AG04450 (cell line): ENCODE data around the gene RNF181. TPM values are rescaled to one million over a fixed set of nuclear protein-coding genes. Genes with fewer than 3 reads are reported as not detected.
A peak's percentile ranks its signal among the peaks of the same experiment; 100 is the strongest.

Source experiments
- CTCF ChIA-PET: fragments of 300-600, 350-600 bp; formaldehyde crosslinking; extraction: SDS; loops from one replicate; lab custom pipeline; 2022; ENCODE audit warnings: antibody characterized with exemption, inconsistent platforms; lab: Charles Lee
- POLR2A ChIA-PET: fragments of 350-600 bp; formaldehyde crosslinking; extraction: SDS; loops from one replicate; lab custom pipeline; 2021; ENCODE audit warnings: antibody characterized with exemption, inconsistent platforms; lab: Yijun Ruan, JAX
- DNase-seq: peaks from one replicate; pipeline ENCODE4 v3.0.0-alpha.2; 2011; ENCODE audit warnings: low read depth, low spot score
- H3K27ac ChIP-seq: one replicate; pipeline ENCODE4 v1.5.1; 2012; ENCODE audit warnings: low read depth, low read length, control low read depth
- H3K27me3 ChIP-seq: one replicate; pipeline ENCODE4 v1.6.0; 2012; ENCODE audit warnings: low read length; ENCODE audit not compliant: control insufficient read depth, insufficient read depth
- H3K4me3 ChIP-seq: 2 replicates; pipeline ENCODE4 v1.5.1; 2011; ENCODE audit warnings: mild to moderate bottlenecking, low read depth, low read length, control low read depth
- H3K9me3 ChIP-seq: 2 replicates; pipeline ENCODE4 v1.5.1; 2012; ENCODE audit warnings: low read length; ENCODE audit not compliant: control insufficient read depth, insufficient read depth
- polyA plus RNA-seq: library from polyadenylated mRNA; depleted of rRNA; stranded (reverse); fragments of >200 nt; gene quantifications from 2 replicates; pipeline ENCODE4 v1.2.3, GENCODE V29; 2011
- TF ChIP-seq, protein P1 (sequence below): IDR thresholded peaks from 2 replicates; pipeline ENCODE4 v1.5.1; 2011; ENCODE audit warnings: low read depth, low read length, control low read depth, inconsistent platforms

Gene RNF181
- polyA plus RNA-seq, 1 experiment = 260 TPM

DNA sequence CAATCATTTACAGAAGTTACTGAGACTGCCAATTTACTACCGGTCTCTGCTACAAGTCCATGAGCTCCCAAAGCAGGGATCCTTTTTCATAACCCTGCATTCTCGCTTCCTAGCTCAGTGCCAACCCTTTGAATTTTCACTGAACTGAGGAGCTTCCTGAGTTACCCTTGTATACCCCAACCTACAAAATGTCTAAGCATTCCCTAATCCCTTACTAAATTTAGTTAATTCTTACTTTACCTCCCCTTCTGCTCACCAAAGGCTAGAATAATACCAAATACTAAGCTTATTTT, 47.0 kb upstream of the RNF181 start:
- no peak for DNase-seq
- POLR2A ChIA-PET = interaction anchor here (0.6 to 6.3 kb wide), 8 partner anchors 9 to 253 kb away, joined by 3 to 172 read pairs (median 5); partner anchors contain the start of genes ELMOD3, MAT2A and RETSAT
- H3K9me3 ChIP-seq = no peaks in the 10 kb centered on the region
- H3K27me3 ChIP-seq = no peaks in the 10 kb centered on the region
- TF ChIP-seq, protein P1, sequence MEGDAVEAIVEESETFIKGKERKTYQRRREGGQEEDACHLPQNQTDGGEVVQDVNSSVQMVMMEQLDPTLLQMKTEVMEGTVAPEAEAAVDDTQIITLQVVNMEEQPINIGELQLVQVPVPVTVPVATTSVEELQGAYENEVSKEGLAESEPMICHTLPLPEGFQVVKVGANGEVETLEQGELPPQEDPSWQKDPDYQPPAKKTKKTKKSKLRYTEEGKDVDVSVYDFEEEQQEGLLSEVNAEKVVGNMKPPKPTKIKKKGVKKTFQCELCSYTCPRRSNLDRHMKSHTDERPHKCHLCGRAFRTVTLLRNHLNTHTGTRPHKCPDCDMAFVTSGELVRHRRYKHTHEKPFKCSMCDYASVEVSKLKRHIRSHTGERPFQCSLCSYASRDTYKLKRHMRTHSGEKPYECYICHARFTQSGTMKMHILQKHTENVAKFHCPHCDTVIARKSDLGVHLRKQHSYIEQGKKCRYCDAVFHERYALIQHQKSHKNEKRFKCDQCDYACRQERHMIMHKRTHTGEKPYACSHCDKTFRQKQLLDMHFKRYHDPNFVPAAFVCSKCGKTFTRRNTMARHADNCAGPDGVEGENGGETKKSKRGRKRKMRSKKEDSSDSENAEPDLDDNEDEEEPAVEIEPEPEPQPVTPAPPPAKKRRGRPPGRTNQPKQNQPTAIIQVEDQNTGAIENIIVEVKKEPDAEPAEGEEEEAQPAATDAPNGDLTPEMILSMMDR = no peak
- no peak overlapping the region for H3K4me3 ChIP-seq
- peak overlapping the region; percentile 40 for H3K27ac ChIP-seq
- CTCF ChIA-PET = interaction anchor here (0.9 to 6.6 kb wide), 3 partner anchors 9 to 127 kb away, joined by 4 to 124 read pairs (median 53); partner anchors contain the start of genes MAT2A and SH2D6

DNA sequence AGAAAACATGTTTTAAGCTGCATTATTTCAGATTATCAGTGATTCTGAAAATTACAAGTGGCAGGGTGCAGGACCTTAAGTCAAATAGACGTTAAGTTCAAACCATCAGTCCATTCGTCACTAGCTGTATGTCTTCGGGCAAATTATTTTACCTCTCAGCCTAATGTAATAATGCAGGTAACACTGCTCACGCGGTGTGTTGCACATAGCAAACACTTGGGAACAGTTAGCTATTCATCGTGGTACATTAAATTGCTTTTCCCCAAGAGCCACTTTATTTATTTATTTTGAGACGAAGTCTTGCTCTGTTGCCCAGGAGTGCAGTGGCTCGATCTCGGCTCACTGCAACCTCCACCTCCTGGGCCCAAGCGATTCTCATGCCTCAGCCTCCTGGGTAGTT, 46.5 kb upstream of the RNF181 start:
- Histone ChIP-seq H3K4me3 (no peak overlapping the region), H3K27ac (peak overlapping the region; percentile 75), H3K27me3 (no peaks in the 10 kb centered on the region), H3K9me3 (no peaks in the 10 kb centered on the region)
- ChIA-PET POLR2A (interaction anchor here (0.6 to 6.3 kb wide), 17 partner anchors 9 to 194 kb away, joined by 3 to 172 read pairs (median 6); partner anchors contain the start of genes C2orf68, ELMOD3, GGCX and MAT2A), CTCF (interaction anchor here (0.6 to 6.6 kb wide), 3 partner anchors 9 to 128 kb away, joined by 3 to 124 read pairs (median 53); partner anchors contain the start of genes MAT2A and SH2D6)
- TF ChIP-seq, protein P1 = no peak
- no peak for DNase-seq

DNA sequence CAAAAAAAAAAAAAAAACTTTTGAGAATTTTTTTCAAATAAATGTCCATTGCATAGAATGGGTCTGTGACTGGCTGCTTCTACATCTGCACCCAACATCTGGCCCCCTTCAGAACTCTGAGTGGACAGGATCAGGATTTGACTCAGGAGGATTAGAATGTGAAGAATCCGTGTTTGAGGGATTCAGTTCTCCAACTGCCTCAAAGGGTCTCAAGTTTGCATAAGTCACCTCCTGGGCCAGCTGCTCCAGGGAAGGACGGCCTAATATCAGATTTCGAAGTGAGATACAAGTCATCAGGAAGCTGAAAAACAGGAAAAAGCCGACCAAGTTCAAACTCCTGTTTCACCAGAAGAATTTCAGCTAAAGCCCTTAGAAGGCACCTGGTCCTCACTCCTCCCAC, 45.7 kb upstream of the RNF181 start:
- POLR2A ChIA-PET = interaction anchor here (0.6 to 6.3 kb wide), 21 partner anchors 10 to 223 kb away, joined by 3 to 172 read pairs (median 5); partner anchors contain the start of genes C2orf68, ELMOD3, GGCX and MAT2A
- peak overlapping the region; percentile 93 for H3K27ac ChIP-seq

DNA sequence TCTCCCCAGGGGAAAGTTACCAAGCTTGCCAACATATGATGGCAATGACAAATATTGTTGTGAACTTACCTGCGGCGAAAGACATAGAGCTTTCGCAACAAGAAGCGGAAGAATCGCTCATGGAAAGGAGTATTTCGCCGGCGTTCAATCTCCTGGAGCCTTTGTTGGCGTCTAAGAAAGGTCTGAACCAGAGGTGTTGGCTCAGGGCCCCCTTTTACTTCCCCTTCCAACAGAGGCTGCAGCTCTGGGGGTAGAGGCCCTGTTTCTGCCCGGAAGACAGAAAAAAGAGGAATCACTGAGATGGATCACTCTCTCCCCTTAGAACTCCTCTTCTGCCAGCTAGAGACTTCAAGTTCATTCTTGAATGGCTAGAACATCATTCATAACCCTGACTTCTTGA, 45.1 kb upstream of the RNF181 start:
- ChIA-PET POLR2A (interaction anchor here (0.6 to 6.3 kb wide), 14 partner anchors 11 to 196 kb away, joined by 3 to 172 read pairs (median 6); partner anchors contain the start of genes C2orf68, ELMOD3, GGCX and MAT2A), CTCF (interaction anchor here (1.1 to 6.6 kb wide), 9 partner anchors 9 to 226 kb away, joined by 3 to 124 read pairs (median 8); partner anchors contain the start of genes ELMOD3, MAT2A, RETSAT and RNF181)
- no peaks in the 10 kb centered on the region for H3K27me3 ChIP-seq
- peak overlapping the region; percentile 93 for H3K27ac ChIP-seq
- H3K4me3 ChIP-seq = no peak overlapping the region
- no peaks in the 10 kb centered on the region for H3K9me3 ChIP-seq
- no peak for DNase-seq
- TF ChIP-seq, protein P1 = no peak

More for the DNA sequence above, 45.7 kb upstream of the RNF181 start:
- TF ChIP-seq, protein P1 = no peak
- CTCF ChIA-PET = interaction anchor here (0.6 to 6.6 kb wide), 6 partner anchors 10 to 226 kb away, joined by 3 to 124 read pairs (median 10); partner anchors contain the start of genes MAT2A, RNF181 and SH2D6
- H3K9me3 ChIP-seq = no peaks in the 10 kb centered on the region
- H3K4me3 ChIP-seq = no peak overlapping the region
- H3K27me3 ChIP-seq = no peaks in the 10 kb centered on the region
- peak; percentile 98 for DNase-seq
